PC-9 (cell line): ENCODE results near the gene HIF1A.

Experiments
- EZH2 ChIP-seq: fragments of 200-600 bp; sonication (generic); IDR thresholded peaks from 2 replicates; pipeline ENCODE4 v1.8.0; 2017; ENCODE audit warnings: antibody characterized with exemption, low read depth
- TF ChIP-seq, protein P1 (sequence below): fragments of 200-600 bp; sonication (generic); conservative IDR thresholded peaks from 2 replicates; pipeline ENCODE4 v1.6.1; 2017; ENCODE audit warnings: mixed run types, antibody characterized with exemption, mild to moderate bottlenecking, moderate library complexity

DNA sequence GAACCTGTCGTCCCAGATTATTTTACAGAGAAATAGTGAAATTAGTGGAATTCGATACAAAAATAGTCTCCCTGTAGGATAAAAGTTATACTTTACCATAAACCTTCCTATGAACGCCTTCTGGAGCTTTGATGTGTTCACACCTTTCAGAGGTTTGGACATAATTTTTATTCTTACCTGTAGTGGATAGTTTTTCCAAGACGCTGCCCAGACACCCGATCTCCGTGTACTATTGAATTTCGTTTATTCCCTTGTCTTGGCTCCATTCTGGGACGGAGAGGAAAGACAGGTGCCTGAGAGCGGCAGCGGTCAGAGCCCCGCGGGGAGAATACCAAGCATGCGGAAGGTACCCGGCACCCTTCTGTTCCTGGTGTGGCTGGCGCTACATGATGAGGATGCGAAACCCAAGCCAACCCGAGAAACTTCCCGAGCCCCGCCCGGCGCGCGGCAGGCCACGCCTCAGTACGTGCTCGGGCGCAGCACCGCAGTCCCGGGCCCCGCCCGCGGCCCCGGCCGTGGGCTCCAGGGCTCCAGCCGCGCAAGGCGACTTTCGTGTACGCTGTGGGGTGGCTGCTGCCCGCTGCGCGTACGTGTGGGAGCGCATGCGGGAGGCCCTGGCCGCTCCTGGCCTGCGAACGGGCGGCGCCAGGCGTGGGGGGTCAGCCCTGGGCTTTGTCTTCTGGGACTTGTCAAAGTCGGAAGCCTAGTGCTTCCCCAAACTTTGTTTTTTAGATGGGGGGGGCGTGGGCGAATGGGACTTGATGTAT lies 55.6 kb downstream of the HIF1A start:
- no peak for TF ChIP-seq EZH2
- TF ChIP-seq, protein P1, sequence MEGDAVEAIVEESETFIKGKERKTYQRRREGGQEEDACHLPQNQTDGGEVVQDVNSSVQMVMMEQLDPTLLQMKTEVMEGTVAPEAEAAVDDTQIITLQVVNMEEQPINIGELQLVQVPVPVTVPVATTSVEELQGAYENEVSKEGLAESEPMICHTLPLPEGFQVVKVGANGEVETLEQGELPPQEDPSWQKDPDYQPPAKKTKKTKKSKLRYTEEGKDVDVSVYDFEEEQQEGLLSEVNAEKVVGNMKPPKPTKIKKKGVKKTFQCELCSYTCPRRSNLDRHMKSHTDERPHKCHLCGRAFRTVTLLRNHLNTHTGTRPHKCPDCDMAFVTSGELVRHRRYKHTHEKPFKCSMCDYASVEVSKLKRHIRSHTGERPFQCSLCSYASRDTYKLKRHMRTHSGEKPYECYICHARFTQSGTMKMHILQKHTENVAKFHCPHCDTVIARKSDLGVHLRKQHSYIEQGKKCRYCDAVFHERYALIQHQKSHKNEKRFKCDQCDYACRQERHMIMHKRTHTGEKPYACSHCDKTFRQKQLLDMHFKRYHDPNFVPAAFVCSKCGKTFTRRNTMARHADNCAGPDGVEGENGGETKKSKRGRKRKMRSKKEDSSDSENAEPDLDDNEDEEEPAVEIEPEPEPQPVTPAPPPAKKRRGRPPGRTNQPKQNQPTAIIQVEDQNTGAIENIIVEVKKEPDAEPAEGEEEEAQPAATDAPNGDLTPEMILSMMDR: no peak
